Measurements from ENCODE around the gene PDK2.

PDK2 gene

GRCh38 chr17:50103252-50103651 is 8.1 kb downstream of the PDK2 start:
- Histone ChIP-seq H3K4me3 (ENCODE audit: low read depth, low read length) (no peak overlapping the region), H3K27ac (no peak overlapping the region), H3K27me3 (replicated peaks) (no peaks in the 10 kb centered on the region), H3K36me3 (replicated peaks) (no peaks in the 10 kb centered on the region)
- TF ChIP-seq CTCF (IDR thresholded peaks at IDR 0.05; ENCODE audit: low read depth, low read length, missing control alignments) = no peak
- in situ Hi-C loops (cut with HindIII; ENCODE audit: low pct_ligation_motif_present, low sequenced_read_pairs) = no loop called here
- no peak for DNase-seq

- no peak overlapping the region for H3K27ac ChIP-seq
- in situ Hi-C loops (cut with HindIII; ENCODE audit: low pct_ligation_motif_present, low sequenced_read_pairs) = no loop called here
- H3K36me3 ChIP-seq (replicated peaks) = no peaks in the 10 kb centered on the region
- H3K27me3 ChIP-seq (replicated peaks) = no peaks in the 10 kb centered on the region
- no peak for TF ChIP-seq CTCF (IDR thresholded peaks at IDR 0.05; ENCODE audit: low read depth, low read length, missing control alignments)
- H3K4me3 ChIP-seq (ENCODE audit: low read depth, low read length) = no peak overlapping the region
- DNase-seq = no peak
Observed at GRCh38 chr17:50103941-50104340, 8.8 kb downstream of the PDK2 start.

- no peak overlapping the region for H3K4me3 ChIP-seq (ENCODE audit: low read depth, low read length)
- DNase-seq = no peak
- no peaks in the 10 kb centered on the region for H3K27me3 ChIP-seq (replicated peaks)
- no peaks in the 10 kb centered on the region for H3K36me3 ChIP-seq (replicated peaks)
- H3K27ac ChIP-seq = no peak overlapping the region
- in situ Hi-C loops (cut with HindIII; ENCODE audit: low pct_ligation_motif_present, low sequenced_read_pairs) = no loop called here
- TF ChIP-seq CTCF (IDR thresholded peaks at IDR 0.05; ENCODE audit: low read depth, low read length, missing control alignments) = no peak
Observed at GRCh38 chr17:50105811-50106210, 10.7 kb downstream of the PDK2 start.

GRCh38 chr17:50106393-50107131 is 11.4 kb downstream of the PDK2 start:
- H3K4me3 ChIP-seq (ENCODE audit: low read depth, low read length) = no peak overlapping the region
- in situ Hi-C loops (cut with HindIII; ENCODE audit: low pct_ligation_motif_present, low sequenced_read_pairs) = no loop called here
- no peak for DNase-seq
- no peaks in the 10 kb centered on the region for H3K36me3 ChIP-seq (replicated peaks)
- TF ChIP-seq CTCF (IDR thresholded peaks at IDR 0.05; ENCODE audit: low read depth, low read length, missing control alignments) = no peak
- H3K27ac ChIP-seq = no peak overlapping the region
- no peaks in the 10 kb centered on the region for H3K27me3 ChIP-seq (replicated peaks)

GRCh38 chr17:50107790-50108414 is 12.8 kb downstream of the PDK2 start:
- Histone ChIP-seq H3K36me3 (replicated peaks) (no peaks in the 10 kb centered on the region), H3K4me3 (ENCODE audit: low read depth, low read length) (no peak overlapping the region), H3K27me3 (replicated peaks) (no peaks in the 10 kb centered on the region), H3K27ac (no peak overlapping the region)
- DNase-seq = no peak
- in situ Hi-C loops (cut with HindIII; ENCODE audit: low pct_ligation_motif_present, low sequenced_read_pairs) = no loop called here
- no peak for TF ChIP-seq CTCF (IDR thresholded peaks at IDR 0.05; ENCODE audit: low read depth, low read length, missing control alignments)
